Measurements from ENCODE around the gene PDCD2L.
"Not testable (repeated sequence)": the region's sequence is repeated elsewhere in the genome, so short reads cannot be mapped to it uniquely, and the experiment has no call there.

Gene PDCD2L

GRCh38 chr19:34367624-34367957 is 36.6 kb upstream of the PDCD2L start (continued):
- TF ChIP-seq ZNF202 (tag by site-specific recombination; IDR thresholded peaks at IDR 0.05; ENCODE audit: borderline replicate concordance) (no peak), ZNF174 (tag by site-specific recombination; IDR thresholded peaks at IDR 0.05) (no peak), ZBTB7A (tag by site-specific recombination; IDR thresholded peaks at IDR 0.05; ENCODE audit: low read depth) (no peak), ZNF280C (tag by site-specific recombination; IDR thresholded peaks at IDR 0.05) (no peak), ZBTB1 (tag by site-specific recombination; IDR thresholded peaks at IDR 0.05) (no peak), ZSCAN16 (tag by site-specific recombination; IDR thresholded peaks at IDR 0.05) (no peak), ZXDB (tag by site-specific recombination; IDR thresholded peaks at IDR 0.05) (no peak)

- Histone ChIP-seq H3K4me3 (ENCODE audit: low read depth, low read length) (no peak overlapping the region), H3K4me1 (ENCODE audit: control insufficient read depth, insufficient read depth, low read length) (peaks cover 17% of the 10 kb centered on the region), H3K27ac (ENCODE audit: extremely low read depth, low read depth, low read length) (peak overlapping the region; percentile 29; the same call in 1 of the 2 replicates), H3K36me3 (ENCODE audit: control insufficient read depth in 2 of 2, insufficient read depth in 1 of 2, low read length in 2 of 2) (peaks cover 66 to 70% of the 10 kb centered on the region in 2 experiments), H3K9me3 (ENCODE audit: control insufficient read depth, insufficient read depth, low read depth, low read length) (no peaks in the 10 kb centered on the region)
- POLR2A ChIA-PET = interaction anchor here (0.6 to 2.4 kb wide), 4 partner anchors 9 to 13 kb away, joined by 4 to 11 read pairs (median 6); no protein-coding TSS in a partner anchor
- CTCF ChIA-PET = interaction anchor here (0.8 to 1.8 kb wide), 4 partner anchors 9 to 133 kb away, joined by 3 to 11 read pairs (median 5); no protein-coding TSS in a partner anchor
- TF ChIP-seq GLI4 (tag by site-specific recombination; IDR thresholded peaks at IDR 0.05) = no peak
- no peak for TF ChIP-seq BCL11A (tag by site-specific recombination; IDR thresholded peaks at IDR 0.05; ENCODE audit: low read depth)
- no peak for TF ChIP-seq ZNF274 (IDR thresholded peaks at IDR 0.05; ENCODE audit: low read length)
- TF ChIP-seq ZNF274 (tag by site-specific recombination; IDR thresholded peaks at IDR 0.05; ENCODE audit: borderline replicate concordance) = no peak
- TF ChIP-seq ZNF704 (tag by site-specific recombination; IDR thresholded peaks at IDR 0.05) = no peak
- TF ChIP-seq ZBTB7A (tag by site-specific recombination; IDR thresholded peaks at IDR 0.05; ENCODE audit: low read depth) = no peak
- no peak for TF ChIP-seq SP3 (tag by site-specific recombination; IDR thresholded peaks at IDR 0.05)
- TF ChIP-seq ZNF658 (tag by site-specific recombination; IDR thresholded peaks at IDR 0.05) = no peak
- TF ChIP-seq ZNF121 (tag by site-specific recombination; IDR thresholded peaks at IDR 0.05) = no peak
- no peak for TF ChIP-seq ZNF555 (tag by site-specific recombination; conservative IDR thresholded peaks at IDR 0.05)
- TF ChIP-seq ZNF155 (tag by site-specific recombination; IDR thresholded peaks at IDR 0.05) = no peak
- TF ChIP-seq KLF8 (tag by site-specific recombination; IDR thresholded peaks at IDR 0.05) = no peak
- no peak for TF ChIP-seq ZNF132 (tag by site-specific recombination; IDR thresholded peaks at IDR 0.05; ENCODE audit: borderline replicate concordance)
- TF ChIP-seq ZNF596 (tag by site-specific recombination; IDR thresholded peaks at IDR 0.05) = no peak
- no peak for TF ChIP-seq ZNF580 (tag by site-specific recombination; IDR thresholded peaks at IDR 0.05)
- no peak for TF ChIP-seq ZFHX2 (tag by site-specific recombination; conservative IDR thresholded peaks at IDR 0.05)
- TF ChIP-seq ZNF221 (tag by site-specific recombination; IDR thresholded peaks at IDR 0.05; ENCODE audit: borderline replicate concordance) = no peak
- no peak for TF ChIP-seq ZNF335 (tag by site-specific recombination; conservative IDR thresholded peaks at IDR 0.05)
- no peak for TF ChIP-seq ZNF433 (tag by site-specific recombination; IDR thresholded peaks at IDR 0.05; ENCODE audit: low read depth)
Observed at GRCh38 chr19:34368338-34368737, 35.9 kb upstream of the PDCD2L start.

GRCh38 chr19:34369166-34369565 is 35.0 kb upstream of the PDCD2L start:
- not testable (repeated sequence) for H3K27ac ChIP-seq (ENCODE audit: extremely low read depth, low read depth, low read length); H3K9me3 ChIP-seq (ENCODE audit: control insufficient read depth, insufficient read depth, low read depth, low read length); H3K4me3 ChIP-seq (ENCODE audit: low read depth, low read length)
- ChIA-PET POLR2A (interaction anchor here (1.4 to 2.4 kb wide), 3 partner anchors 9 to 12 kb away, joined by 5 to 11 read pairs (median 6); no protein-coding TSS in a partner anchor), CTCF (interaction anchor here (1.1 to 2.9 kb wide), 3 partner anchors 10 to 132 kb away, joined by 3 to 12 read pairs (median 11); no protein-coding TSS in a partner anchor)
- Histone ChIP-seq H3K4me1 (ENCODE audit: control insufficient read depth, insufficient read depth, low read length) (peaks cover 17% of the 10 kb centered on the region), H3K36me3 (ENCODE audit: control insufficient read depth in 2 of 2, insufficient read depth in 1 of 2, low read length in 2 of 2) (peaks cover 71 to 79% of the 10 kb centered on the region in 2 experiments)
